PC-9 (cell line): Measurements from ENCODE around the gene CIAO3.

Source experiments
- CTCF ChIP-seq: fragments of 200-600 bp; sonication (generic); conservative IDR thresholded peaks from 2 replicates; pipeline ENCODE4 v1.6.1; 2017; ENCODE audit warnings: mixed run types, antibody characterized with exemption, mild to moderate bottlenecking, moderate library complexity
- EZH2 ChIP-seq: fragments of 200-600 bp; sonication (generic); IDR thresholded peaks from 2 replicates; pipeline ENCODE4 v1.8.0; 2017; ENCODE audit warnings: antibody characterized with exemption, low read depth

- TF ChIP-seq EZH2 (no peak), CTCF (no peak)
Measured at GRCh38 chr16:766008-766819, 25.4 kb upstream of the CIAO3 start.
